Gastroesophageal sphincter (tissue), 4 donors: ENCODE data around the gene SEMA6A. TPM values are rescaled to one million over a fixed set of nuclear protein-coding genes. Genes with fewer than 3 reads are reported as not detected.

Experiments used
- ATAC-seq: fragments of 150-250 bp; one replicate; pipeline ENCODE4 v1.9.1; 2016; ENCODE audit warnings: mild to moderate bottlenecking, moderate library complexity
- H3K27ac ChIP-seq, 4 donors: fragments of 200-600 bp; sonication (generic) in 3 of 4; 1 replicate in 3 of 4; 2 replicates in 1 of 4; pipeline ENCODE4 v1.5.1; 2016 to 2019
- H3K27me3 ChIP-seq: fragments of 200-600 bp; sonication (generic); one replicate; pipeline ENCODE4 v1.5.1; 2019
- H3K36me3 ChIP-seq, 2 donors: fragments of 200-600 bp; sonication (generic); one replicate each; pipeline ENCODE4 v1.5.1; 2019; ENCODE audit warnings: control low read depth in 1 of 2
- H3K4me1 ChIP-seq, 3 donors: fragments of 200-600 bp; sonication (generic); 1 replicate in 2 of 3; 2 replicates in 1 of 3; pipeline ENCODE4 v1.5.1; 2016 to 2019; ENCODE audit warnings: control low read depth in 2 of 3
- H3K4me3 ChIP-seq, 2 donors: fragments of 200-600 bp; sonication (generic); one replicate each; pipeline ENCODE4 v1.5.1; 2019; ENCODE audit warnings: mild to moderate bottlenecking in 1 of 2, moderate library complexity in 1 of 2
- H3K9me3 ChIP-seq, 3 donors: fragments of 200-600 bp; sonication (generic); one replicate each; pipeline ENCODE4 v1.5.1; 2017 to 2019; ENCODE audit warnings: control low read depth in 2 of 3
- EP300 ChIP-seq: sonication (generic); formaldehyde crosslinking; IDR thresholded peaks from one replicate; pipeline ENCODE4 v1.6.1; 2017; ENCODE audit warnings: antibody characterized with exemption, mild to moderate bottlenecking
- POLR2A ChIP-seq, 2 donors: fragments of 450-650 bp; IDR thresholded peaks; one replicate each; pipeline ENCODE4 v1.6.1; 2017; ENCODE audit warnings: antibody characterized with exemption in 2 of 2, mild to moderate bottlenecking in 2 of 2, moderate library complexity in 1 of 2
- POLR2AphosphoS5 ChIP-seq: sonication (generic); formaldehyde crosslinking; IDR thresholded peaks from one replicate; pipeline ENCODE4 v1.6.1; 2017; ENCODE audit warnings: antibody characterized with exemption
- WGBS, 2 donors: methylation state at CpG; one replicate each; pipeline ENCODE4 v1.1.5; 2018; ENCODE audit warnings: low coverage in 1 of 2; 5-methylcytosine and 5-hydroxymethylcytosine counted together
- total RNA-seq, 4 donors: library from RNA; depleted of rRNA; stranded (reverse); fragments of >200 nt; gene quantifications; one replicate each; pipeline ENCODE4 v1.1.0, GENCODE V29; 2016
- TF ChIP-seq, protein P1 (sequence below), 4 experiments: fragments of 200-600 bp in 2 of 4; fragments of 450-650 bp in 2 of 4; sonication (generic) in 1 of 4; IDR thresholded peaks; one replicate each; pipeline ENCODE4 v1.5.1; 2017 to 2019; ENCODE audit warnings: antibody characterized with exemption in 4 of 4, mild to moderate bottlenecking in 2 of 4, moderate library complexity in 2 of 4

SEMA6A gene
- total RNA-seq, 4 donors from 2014 or later = 10.9 to 19.8 (median 17.8) TPM

DNA sequence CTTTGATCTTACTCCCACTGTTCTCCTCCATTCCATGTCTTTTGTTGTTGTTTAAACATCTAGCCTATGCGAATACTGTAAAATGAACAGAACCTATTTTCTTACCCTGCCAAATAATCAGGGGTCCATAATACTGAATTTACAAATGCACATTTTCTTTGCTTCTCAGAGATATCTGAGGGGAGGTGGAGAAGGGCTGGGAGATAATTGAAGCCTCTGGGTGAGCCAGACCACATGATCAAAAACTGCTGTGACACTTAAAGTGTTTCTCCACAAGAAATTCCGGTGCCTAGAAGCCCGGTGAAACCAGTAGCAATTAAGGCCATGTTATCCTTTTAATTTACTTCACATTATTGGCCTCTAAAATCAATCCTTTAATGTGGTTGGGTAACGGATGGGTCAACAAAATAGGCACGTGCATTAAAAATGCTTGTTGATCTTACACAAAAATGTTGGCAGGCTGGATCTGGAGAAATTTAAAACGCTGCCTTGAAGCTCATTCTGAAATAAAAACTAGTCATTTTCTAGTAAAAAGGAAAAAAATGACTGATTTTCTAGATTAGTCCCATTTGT lies 10.8 kb downstream of the SEMA6A start:
- H3K36me3 ChIP-seq = no peaks in the 10 kb centered on the region
- H3K27me3 ChIP-seq = no peaks in the 10 kb centered on the region
- no peaks in the 10 kb centered on the region for H3K9me3 ChIP-seq
- peaks cover 0 to 8% (median 0%) of the 10 kb centered on the region in 3 donors for H3K4me1 ChIP-seq
- H3K4me3 ChIP-seq = no peak overlapping the region
- WGBS, 2 donors = 70 to 71% methylated on average over 6 of the region's 6 CpGs
- no peak for ATAC-seq
- H3K27ac ChIP-seq = no peak overlapping the region
- TF ChIP-seq, protein P1, sequence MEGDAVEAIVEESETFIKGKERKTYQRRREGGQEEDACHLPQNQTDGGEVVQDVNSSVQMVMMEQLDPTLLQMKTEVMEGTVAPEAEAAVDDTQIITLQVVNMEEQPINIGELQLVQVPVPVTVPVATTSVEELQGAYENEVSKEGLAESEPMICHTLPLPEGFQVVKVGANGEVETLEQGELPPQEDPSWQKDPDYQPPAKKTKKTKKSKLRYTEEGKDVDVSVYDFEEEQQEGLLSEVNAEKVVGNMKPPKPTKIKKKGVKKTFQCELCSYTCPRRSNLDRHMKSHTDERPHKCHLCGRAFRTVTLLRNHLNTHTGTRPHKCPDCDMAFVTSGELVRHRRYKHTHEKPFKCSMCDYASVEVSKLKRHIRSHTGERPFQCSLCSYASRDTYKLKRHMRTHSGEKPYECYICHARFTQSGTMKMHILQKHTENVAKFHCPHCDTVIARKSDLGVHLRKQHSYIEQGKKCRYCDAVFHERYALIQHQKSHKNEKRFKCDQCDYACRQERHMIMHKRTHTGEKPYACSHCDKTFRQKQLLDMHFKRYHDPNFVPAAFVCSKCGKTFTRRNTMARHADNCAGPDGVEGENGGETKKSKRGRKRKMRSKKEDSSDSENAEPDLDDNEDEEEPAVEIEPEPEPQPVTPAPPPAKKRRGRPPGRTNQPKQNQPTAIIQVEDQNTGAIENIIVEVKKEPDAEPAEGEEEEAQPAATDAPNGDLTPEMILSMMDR (IDR thresholded peaks at IDR 0.05) = no peak
- TF ChIP-seq EP300 (no peak), POLR2A (IDR thresholded peaks at IDR 0.05) (no peak)

DNA sequence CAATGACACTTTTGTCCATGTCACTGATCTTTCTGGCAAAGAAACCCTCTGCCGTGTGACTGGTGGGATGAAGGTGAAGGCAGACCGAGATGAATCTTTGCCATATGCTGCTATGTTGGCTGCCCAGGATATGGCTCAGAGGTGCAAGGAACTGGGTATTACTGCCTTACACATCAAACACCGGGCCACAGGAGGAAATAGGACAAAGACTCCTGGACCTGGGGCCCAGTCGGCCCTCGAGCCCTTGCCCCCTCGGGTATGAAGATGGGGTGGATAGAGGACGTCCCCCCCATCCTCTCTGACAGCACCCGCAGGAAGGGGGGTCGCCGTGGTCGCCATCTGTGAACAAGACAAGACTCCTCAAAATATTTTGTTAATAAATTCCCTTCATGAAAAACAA lies 12.0 kb downstream of the SEMA6A start:
- no peak overlapping the region for H3K27ac ChIP-seq
- TF ChIP-seq POLR2AphosphoS5 = no peak
- TF ChIP-seq, protein P1 (IDR thresholded peaks at IDR 0.05) = no peak
- TF ChIP-seq EP300 = no peak
- no peak for TF ChIP-seq POLR2A (IDR thresholded peaks at IDR 0.05)
- no peaks in the 10 kb centered on the region for H3K36me3 ChIP-seq
- H3K4me1 ChIP-seq = peaks cover 0 to 8% (median 0%) of the 10 kb centered on the region in 3 donors
- no peak for ATAC-seq
- no peaks in the 10 kb centered on the region for H3K27me3 ChIP-seq
- 75 to 95% methylated on average over 5 to 7 of the region's 11 CpGs for WGBS, 2 donors
- no peaks in the 10 kb centered on the region for H3K9me3 ChIP-seq
- no peak overlapping the region for H3K4me3 ChIP-seq

DNA sequence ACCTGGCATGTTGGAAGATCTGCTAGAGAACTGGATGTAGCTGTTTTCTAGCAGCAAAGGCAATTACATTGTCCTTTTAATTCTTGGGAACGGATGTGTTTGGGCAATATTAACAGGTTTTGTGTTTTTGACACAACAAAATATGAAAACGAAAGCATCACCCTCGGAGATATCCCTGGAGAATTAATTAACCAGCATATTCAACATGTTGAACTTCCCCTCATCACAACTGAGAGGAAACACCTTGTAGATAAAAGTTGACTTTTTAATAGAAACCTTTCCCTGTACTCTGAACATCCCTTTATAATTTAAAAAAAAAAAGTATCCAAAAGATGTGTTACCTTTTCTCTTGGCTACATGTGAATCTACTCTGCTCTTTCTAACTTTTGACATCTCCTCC lies 13.0 kb downstream of the SEMA6A start:
- WGBS, 2 donors = 57 to 78% methylated on average over 3 of the region's 3 CpGs
- Histone ChIP-seq H3K27ac (no peak overlapping the region), H3K4me1 (peaks cover 0 to 13% (median 0%) of the 10 kb centered on the region in 3 donors), H3K4me3 (no peak overlapping the region), H3K9me3 (no peaks in the 10 kb centered on the region), H3K27me3 (no peaks in the 10 kb centered on the region), H3K36me3 (no peaks in the 10 kb centered on the region)
- TF ChIP-seq POLR2A (IDR thresholded peaks at IDR 0.05) = no peak
- TF ChIP-seq, protein P1 (IDR thresholded peaks at IDR 0.05) = no peak
- ATAC-seq = no peak

DNA sequence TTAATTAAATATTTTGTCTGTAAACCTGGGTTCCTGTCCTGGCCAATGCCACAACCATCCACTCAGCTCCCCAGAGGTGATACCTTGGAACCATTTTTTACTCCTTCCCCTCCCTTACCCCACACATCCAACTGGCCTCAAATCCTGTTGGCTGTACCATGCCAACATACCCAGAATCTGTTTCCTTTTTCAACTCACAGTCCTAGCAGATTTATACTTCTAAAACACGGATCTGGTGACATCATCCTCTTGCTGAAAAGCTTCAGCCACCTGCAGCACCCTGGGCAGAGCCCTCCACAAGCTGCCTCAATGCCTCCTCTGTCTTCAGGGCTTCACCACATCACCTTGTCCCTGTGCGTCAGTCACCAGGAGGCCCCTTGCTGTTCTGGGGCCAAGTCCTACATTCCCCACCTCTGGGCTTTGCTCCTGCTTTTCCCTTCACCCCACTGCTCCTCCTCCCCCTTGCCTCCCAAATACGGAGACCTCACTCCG lies 14.9 kb downstream of the SEMA6A start:
- Histone ChIP-seq H3K27ac (no peak overlapping the region), H3K4me1 (peaks cover 0 to 14% (median 0%) of the 10 kb centered on the region in 3 donors), H3K27me3 (no peaks in the 10 kb centered on the region), H3K4me3 (no peak overlapping the region), H3K36me3 (no peaks in the 10 kb centered on the region), H3K9me3 (no peaks in the 10 kb centered on the region)
- TF ChIP-seq POLR2AphosphoS5 (no peak), POLR2A (IDR thresholded peaks at IDR 0.05) (no peak), EP300 (no peak)
- TF ChIP-seq, protein P1 (IDR thresholded peaks at IDR 0.05) = no peak
- ATAC-seq = no peak
- 87 to 93% methylated on average over 3 to 4 of the region's 4 CpGs for WGBS, 2 donors

DNA sequence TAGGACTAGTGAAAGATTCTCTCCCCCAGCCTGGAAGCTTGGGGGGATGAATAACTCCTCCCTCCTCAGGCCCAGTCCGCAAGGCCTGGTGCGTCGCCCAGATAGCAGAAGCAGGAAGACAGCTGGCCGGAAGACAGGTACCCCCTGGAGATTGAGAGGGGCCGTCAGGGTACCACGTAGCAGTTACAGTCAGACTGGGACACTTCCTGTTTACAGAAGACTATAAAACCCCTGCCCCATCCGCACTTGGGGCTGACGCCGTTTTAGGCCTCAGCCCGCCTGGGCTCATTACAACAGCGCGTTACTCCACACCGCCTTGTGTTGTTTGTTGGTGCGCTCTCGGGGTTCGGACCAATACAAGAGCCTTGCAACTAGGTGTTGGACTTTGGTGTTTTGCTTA lies 15.4 kb downstream of the SEMA6A start:
- 76 to 89% methylated on average over 13 to 14 of the region's 16 CpGs for WGBS, 2 donors
- Histone ChIP-seq H3K27ac (no peak overlapping the region), H3K27me3 (no peaks in the 10 kb centered on the region), H3K4me1 (peaks cover 0 to 15% (median 0%) of the 10 kb centered on the region in 3 donors), H3K9me3 (no peaks in the 10 kb centered on the region), H3K4me3 (no peak overlapping the region), H3K36me3 (no peaks in the 10 kb centered on the region)
- ATAC-seq = no peak
- TF ChIP-seq, protein P1 (IDR thresholded peaks at IDR 0.05) = no peak
- no peak for TF ChIP-seq EP300
- TF ChIP-seq POLR2AphosphoS5 = no peak
- TF ChIP-seq POLR2A (IDR thresholded peaks at IDR 0.05) = no peak
